ENCODE data around the gene AIFM1. TPM values are rescaled to one million over a fixed set of nuclear protein-coding genes. Genes with fewer than 3 reads are reported as not detected.

AIFM1 gene
- polyA plus RNA-seq, 2 of the 4 experiments (the other 2 are of a cell fraction): 90.2 to 103 TPM

GRCh38 chrX:130083656-130084382 is 81.8 kb downstream of the AIFM1 start:
- FAIRE-seq (no peak), DNase-seq (ENCODE audit: low read depth in 1 of 2, low spot score in 1 of 2) (no peak), ATAC-seq (no peak)
- H3K4me3 ChIP-seq: no peak overlapping the region
- H3K9me3 ChIP-seq: no peaks in the 10 kb centered on the region
- WGBS (ENCODE audit: missing lambda C conversion rate): 94% methylated on average over 15 of the region's 15 CpGs
- ChIA-PET POLR2A (no interaction called here), CTCF (interaction anchor here (0.7 to 0.9 kb wide), 2 partner anchors 56 to 108 kb away, joined by 3 to 4 read pairs; no protein-coding TSS in a partner anchor)
- no peak overlapping the region for H3K27ac ChIP-seq
- H3K4me2 ChIP-seq: no peak overlapping the region
- TF ChIP-seq SMC3 (IDR thresholded peaks at IDR 0.05) (no peak), POLR2A (IDR thresholded peaks at IDR 0.05; ENCODE audit: low read length) (no peak), GATA3 (IDR thresholded peaks at IDR 0.05; ENCODE audit: borderline replicate concordance) (no peak), CBX2 (IDR thresholded peaks at IDR 0.05; ENCODE audit: borderline replicate concordance, low read depth) (no peak), JUNB (IDR thresholded peaks at IDR 0.05) (no peak), HDAC2 (IDR thresholded peaks at IDR 0.05) (no peak), REST (IDR thresholded peaks at IDR 0.05) (no peak), RCOR1 (IDR thresholded peaks at IDR 0.05; ENCODE audit: low read depth, low read length) (no peak), KDM5A (IDR thresholded peaks at IDR 0.05) (no peak), KDM1A (IDR thresholded peaks at IDR 0.05; ENCODE audit: low read depth) (no peak), HMGXB4 (CRISPR knock-in tag; IDR thresholded peaks at IDR 0.05; ENCODE audit: borderline replicate concordance) (no peak), HOXA7 (CRISPR knock-in tag; IDR thresholded peaks at IDR 0.05) (no peak), CHD4 (IDR thresholded peaks at IDR 0.05; ENCODE audit: borderline replicate concordance) (no peak), EHF (CRISPR knock-in tag; IDR thresholded peaks at IDR 0.05) (no peak), ZSCAN20 (CRISPR knock-in tag; IDR thresholded peaks at IDR 0.05) (no peak), MAX (IDR thresholded peaks at IDR 0.05) (no peak)
- TF ChIP-seq, protein P1, sequence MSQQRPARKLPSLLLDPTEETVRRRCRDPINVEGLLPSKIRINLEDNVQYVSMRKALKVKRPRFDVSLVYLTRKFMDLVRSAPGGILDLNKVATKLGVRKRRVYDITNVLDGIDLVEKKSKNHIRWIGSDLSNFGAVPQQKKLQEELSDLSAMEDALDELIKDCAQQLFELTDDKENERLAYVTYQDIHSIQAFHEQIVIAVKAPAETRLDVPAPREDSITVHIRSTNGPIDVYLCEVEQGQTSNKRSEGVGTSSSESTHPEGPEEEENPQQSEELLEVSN (IDR thresholded peaks at IDR 0.05; ENCODE audit: borderline replicate concordance, low read depth): no peak
- TF ChIP-seq, protein P2, sequence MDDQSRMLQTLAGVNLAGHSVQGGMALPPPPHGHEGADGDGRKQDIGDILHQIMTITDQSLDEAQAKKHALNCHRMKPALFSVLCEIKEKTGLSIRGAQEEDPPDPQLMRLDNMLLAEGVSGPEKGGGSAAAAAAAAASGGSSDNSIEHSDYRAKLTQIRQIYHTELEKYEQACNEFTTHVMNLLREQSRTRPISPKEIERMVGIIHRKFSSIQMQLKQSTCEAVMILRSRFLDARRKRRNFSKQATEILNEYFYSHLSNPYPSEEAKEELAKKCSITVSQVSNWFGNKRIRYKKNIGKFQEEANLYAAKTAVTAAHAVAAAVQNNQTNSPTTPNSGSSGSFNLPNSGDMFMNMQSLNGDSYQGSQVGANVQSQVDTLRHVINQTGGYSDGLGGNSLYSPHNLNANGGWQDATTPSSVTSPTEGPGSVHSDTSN (IDR thresholded peaks at IDR 0.05): no peak
- 0 out of 3 replicates have a peak, but pooled peaks cover 3% of the 10 kb centered on the region for H3K4me1 ChIP-seq

DNA sequence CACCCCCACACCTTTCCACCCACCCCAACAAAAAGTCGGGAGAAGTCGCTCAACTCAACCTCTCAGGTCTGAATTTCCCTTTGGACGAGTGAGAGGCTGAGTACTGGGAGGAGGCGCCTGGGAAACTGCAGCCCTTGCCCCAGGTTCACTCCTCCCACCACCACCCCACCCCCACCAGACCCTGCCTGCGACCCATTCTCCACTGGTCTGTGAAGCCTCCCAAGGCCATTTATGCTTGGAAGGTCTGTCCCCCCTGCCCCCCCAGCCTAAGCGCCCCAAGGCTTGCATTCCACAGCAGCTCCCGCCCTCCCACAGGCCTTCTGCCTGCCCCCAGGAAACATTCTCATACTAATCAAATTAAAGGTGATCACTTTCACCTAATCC is 82.5 kb downstream of the AIFM1 start:
- Histone ChIP-seq H3K4me1 (0 out of 3 replicates have a peak, but pooled peaks cover 3% of the 10 kb centered on the region), H3K9me3 (no peaks in the 10 kb centered on the region), H3K4me2 (no peak overlapping the region), H3K27ac (no peak overlapping the region), H3K4me3 (no peak overlapping the region)
- POLR2A ChIA-PET: no interaction called here
- CTCF ChIA-PET: interaction anchor here (5.5 kb wide), 1 partner anchor 108 kb away, joined by 58 read pairs; no protein-coding TSS in a partner anchor
- FAIRE-seq: no peak
- no peak for DNase-seq (ENCODE audit: low read depth in 1 of 2, low spot score in 1 of 2)
- 100% methylated on average over 3 of the region's 7 CpGs for WGBS (ENCODE audit: missing lambda C conversion rate)
- ATAC-seq: no peak
- no peak for TF ChIP-seq HOXA7 (CRISPR knock-in tag; IDR thresholded peaks at IDR 0.05)
- TF ChIP-seq EP300 (IDR thresholded peaks at IDR 0.05): no peak
- TF ChIP-seq RAD21 (conservative IDR thresholded peaks at IDR 0.05 in 1 of 2, IDR thresholded peaks at IDR 0.05 in 1 of 2): no peak
- TF ChIP-seq RCOR1 (IDR thresholded peaks at IDR 0.05; ENCODE audit: low read depth, low read length): no peak
- no peak for TF ChIP-seq ELK1 (IDR thresholded peaks at IDR 0.05; ENCODE audit: low read depth, low read length)
- TF ChIP-seq NFE2L2 (conservative IDR thresholded peaks at IDR 0.05; ENCODE audit: low read length): no peak
- TF ChIP-seq POLR2A (IDR thresholded peaks at IDR 0.05; ENCODE audit: low read length): no peak
- no peak for TF ChIP-seq FOXS1 (CRISPR knock-in tag; IDR thresholded peaks at IDR 0.05)
- TF ChIP-seq EHMT2 (IDR thresholded peaks at IDR 0.05; ENCODE audit: low read depth): no peak
- no peak for TF ChIP-seq RNF2 (IDR thresholded peaks at IDR 0.05; ENCODE audit: borderline replicate concordance, low read depth)
- no peak for TF ChIP-seq FOSB (CRISPR knock-in tag; IDR thresholded peaks at IDR 0.05)
- no peak for TF ChIP-seq NPAS2 (CRISPR knock-in tag; IDR thresholded peaks at IDR 0.05; ENCODE audit: borderline replicate concordance)
- no peak for TF ChIP-seq FOSL2 (IDR thresholded peaks at IDR 0.05)
- no peak for TF ChIP-seq FOSL2 (CRISPR knock-in tag; IDR thresholded peaks at IDR 0.05)
- TF ChIP-seq MYC (IDR thresholded peaks at IDR 0.05; ENCODE audit: borderline replicate concordance, low read length): no peak
- TF ChIP-seq EHF (CRISPR knock-in tag; IDR thresholded peaks at IDR 0.05): no peak

Data from A549 (cell line).